Measurements from ENCODE around the gene GPN1.

Gene GPN1

GRCh38 chr2:27628767-27629709 lies at the start of gene GPN1, which contains the start of gene CCDC121:
Gene GPN1 (plus strand): TSS chr2:27629050. CDS start chr2:27629059, 9 bp downstream.
Gene CCDC121 (minus strand): TSS chr2:27629012. CDS start chr2:27627799, 1,213 bp downstream.
- TF ChIP-seq, protein P1, sequence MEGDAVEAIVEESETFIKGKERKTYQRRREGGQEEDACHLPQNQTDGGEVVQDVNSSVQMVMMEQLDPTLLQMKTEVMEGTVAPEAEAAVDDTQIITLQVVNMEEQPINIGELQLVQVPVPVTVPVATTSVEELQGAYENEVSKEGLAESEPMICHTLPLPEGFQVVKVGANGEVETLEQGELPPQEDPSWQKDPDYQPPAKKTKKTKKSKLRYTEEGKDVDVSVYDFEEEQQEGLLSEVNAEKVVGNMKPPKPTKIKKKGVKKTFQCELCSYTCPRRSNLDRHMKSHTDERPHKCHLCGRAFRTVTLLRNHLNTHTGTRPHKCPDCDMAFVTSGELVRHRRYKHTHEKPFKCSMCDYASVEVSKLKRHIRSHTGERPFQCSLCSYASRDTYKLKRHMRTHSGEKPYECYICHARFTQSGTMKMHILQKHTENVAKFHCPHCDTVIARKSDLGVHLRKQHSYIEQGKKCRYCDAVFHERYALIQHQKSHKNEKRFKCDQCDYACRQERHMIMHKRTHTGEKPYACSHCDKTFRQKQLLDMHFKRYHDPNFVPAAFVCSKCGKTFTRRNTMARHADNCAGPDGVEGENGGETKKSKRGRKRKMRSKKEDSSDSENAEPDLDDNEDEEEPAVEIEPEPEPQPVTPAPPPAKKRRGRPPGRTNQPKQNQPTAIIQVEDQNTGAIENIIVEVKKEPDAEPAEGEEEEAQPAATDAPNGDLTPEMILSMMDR (IDR thresholded peaks at IDR 0.05; ENCODE audit: borderline replicate concordance, insufficient read depth, low read depth, low read length) = no peak
- peak within 1 kb of the TSS; percentile 62 for H3K4me3 ChIP-seq (ENCODE audit: low read depth, low read length)

DNA sequence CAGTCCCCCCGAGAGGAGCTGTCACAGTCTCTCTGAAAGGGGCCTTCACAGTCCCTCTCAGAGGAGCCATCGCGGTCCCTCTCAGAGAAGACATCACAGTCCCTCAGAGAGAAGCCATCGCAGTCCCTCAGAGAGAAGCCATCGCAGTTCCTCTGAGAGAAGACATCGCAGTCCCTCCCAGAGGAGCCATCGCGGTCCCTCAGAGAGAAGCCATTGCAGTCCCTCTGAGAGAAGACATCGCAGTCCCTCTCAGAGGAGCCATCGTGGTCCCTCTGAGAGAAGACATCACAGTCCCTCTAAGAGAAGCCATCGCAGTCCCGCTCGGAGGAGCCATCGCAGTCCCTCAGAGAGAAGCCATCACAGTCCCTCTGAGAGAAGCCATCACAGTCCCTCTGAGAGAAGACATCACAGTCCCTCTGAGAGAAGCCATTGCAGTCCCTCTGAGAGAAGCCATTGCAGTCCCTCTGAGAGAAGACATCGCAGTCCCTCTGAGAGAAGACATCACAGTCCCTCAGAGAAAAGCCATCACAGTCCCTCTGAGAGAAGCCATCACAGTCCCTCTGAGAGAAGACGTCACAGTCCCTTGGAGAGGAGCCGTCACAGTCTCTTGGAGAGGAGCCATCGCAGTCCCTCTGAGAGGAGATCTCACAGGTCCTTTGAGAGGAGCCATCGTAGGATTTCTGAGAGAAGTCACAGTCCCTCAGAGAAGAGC lies 47.3 kb upstream of the GPN1 start:
- TF ChIP-seq, protein P1 (IDR thresholded peaks at IDR 0.05; ENCODE audit: borderline replicate concordance, insufficient read depth, low read depth, low read length) = no peak
- H3K4me3 ChIP-seq (ENCODE audit: low read depth, low read length) = no peak overlapping the region

DNA sequence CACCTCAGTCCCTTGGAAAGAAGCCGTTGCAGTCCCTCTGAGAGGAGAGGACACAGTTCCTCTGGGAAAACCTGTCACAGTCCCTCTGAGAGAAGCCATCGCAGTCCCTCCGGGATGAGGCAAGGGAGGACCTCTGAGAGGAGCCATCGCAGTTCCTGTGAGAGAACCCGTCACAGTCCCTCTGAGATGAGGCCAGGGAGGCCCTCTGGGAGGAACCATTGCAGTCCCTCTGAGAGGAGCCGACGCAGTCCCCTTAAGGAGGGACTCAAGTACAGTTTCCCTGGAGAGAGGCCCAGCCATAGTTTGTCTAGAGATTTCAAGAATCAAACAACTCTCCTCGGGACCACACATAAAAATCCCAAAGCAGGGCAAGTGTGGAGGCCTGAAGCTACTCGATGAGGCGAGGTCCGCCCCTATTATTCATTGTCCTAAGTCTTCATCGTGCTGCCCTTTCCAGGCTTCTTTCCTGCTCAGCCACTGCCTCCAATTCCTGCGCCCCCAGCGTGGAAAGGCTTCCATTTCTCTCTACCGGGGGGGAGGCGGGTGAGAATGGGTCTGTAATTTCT lies 46.6 kb upstream of the GPN1 start:
- H3K4me3 ChIP-seq (ENCODE audit: low read depth, low read length) = peak overlapping the region; percentile 58
- TF ChIP-seq, protein P1 (IDR thresholded peaks at IDR 0.05; ENCODE audit: borderline replicate concordance, insufficient read depth, low read depth, low read length) = no peak

- TF ChIP-seq, protein P1 (IDR thresholded peaks at IDR 0.05; ENCODE audit: borderline replicate concordance, insufficient read depth, low read depth, low read length) = 0 out of 2 replicates have a peak, but pooled peaks have one; percentile 5
- H3K4me3 ChIP-seq (ENCODE audit: low read depth, low read length) = peak within 1 kb of the TSS; percentile 58
Measured at GRCh38 chr2:27582695-27583389, 46.0 kb upstream of the GPN1 start, which contains the start of gene ZNF512. Gene ZNF512 (plus strand): TSS chr2:27583042. CDS start chr2:27583113, 71 bp downstream.

DNA sequence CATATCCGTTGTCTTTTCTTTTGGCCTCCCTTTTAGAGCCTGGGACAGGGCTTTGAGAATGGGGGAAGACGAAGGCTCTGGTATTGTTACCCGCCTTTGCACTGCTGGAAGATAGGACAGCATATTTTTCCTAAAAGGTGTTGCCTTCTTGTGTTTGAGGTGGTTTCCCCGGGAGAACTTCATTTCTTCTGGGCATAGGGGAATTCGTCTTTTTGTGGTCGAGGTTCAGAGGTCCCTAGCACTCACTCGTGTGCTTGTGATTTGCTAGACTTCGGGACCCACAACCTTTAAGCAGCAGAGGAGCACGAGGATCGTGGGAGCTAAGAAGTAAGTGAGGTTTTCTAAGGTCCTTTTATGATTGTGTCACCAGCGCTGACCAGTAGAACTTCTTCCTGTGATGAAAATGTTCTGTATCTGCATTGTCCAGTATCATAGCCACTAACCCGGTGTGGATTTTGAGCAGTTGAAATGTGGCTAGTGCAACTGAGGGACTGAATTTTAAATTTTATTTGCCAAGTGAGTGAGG lies 45.4 kb upstream of the GPN1 start:
- H3K4me3 ChIP-seq (ENCODE audit: low read depth, low read length) = peak overlapping the region; percentile 58
- TF ChIP-seq, protein P1 (IDR thresholded peaks at IDR 0.05; ENCODE audit: borderline replicate concordance, insufficient read depth, low read depth, low read length) = no peak

DNA sequence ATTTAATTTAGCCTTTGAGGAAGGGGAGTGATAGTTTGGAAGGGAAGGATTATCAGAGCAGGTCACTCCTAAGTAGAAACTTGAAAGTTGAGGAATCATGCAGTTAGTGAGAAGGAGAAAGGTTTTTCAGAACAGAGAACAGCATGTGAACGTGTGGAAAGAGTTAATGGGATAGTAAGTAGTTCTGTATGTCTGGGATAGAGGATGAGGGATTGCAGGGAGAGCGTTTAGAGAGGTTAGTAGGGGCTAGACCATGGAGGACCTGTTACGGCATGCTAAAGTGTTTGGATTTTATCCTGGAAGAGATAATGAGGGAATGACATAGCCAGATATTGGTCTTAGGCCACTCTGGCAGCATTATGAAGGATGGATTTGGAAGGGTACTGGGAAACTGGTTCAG lies 44.3 kb upstream of the GPN1 start:
- TF ChIP-seq, protein P1 (IDR thresholded peaks at IDR 0.05; ENCODE audit: borderline replicate concordance, insufficient read depth, low read depth, low read length) = no peak
- H3K4me3 ChIP-seq (ENCODE audit: low read depth, low read length) = no peak overlapping the region
